Measurements from ENCODE around the gene ZNF524. TPM values are rescaled to one million over a fixed set of nuclear protein-coding genes. Genes with fewer than 3 reads are reported as not detected.

The ZNF524 gene
- total and polyA plus RNA-seq, 9 of the 15 experiments (the other 6 are each of a cell fraction or from before 2014, with no cell fraction given), result 0.08 to 15.6 (median 2.9) TPM

DNA sequence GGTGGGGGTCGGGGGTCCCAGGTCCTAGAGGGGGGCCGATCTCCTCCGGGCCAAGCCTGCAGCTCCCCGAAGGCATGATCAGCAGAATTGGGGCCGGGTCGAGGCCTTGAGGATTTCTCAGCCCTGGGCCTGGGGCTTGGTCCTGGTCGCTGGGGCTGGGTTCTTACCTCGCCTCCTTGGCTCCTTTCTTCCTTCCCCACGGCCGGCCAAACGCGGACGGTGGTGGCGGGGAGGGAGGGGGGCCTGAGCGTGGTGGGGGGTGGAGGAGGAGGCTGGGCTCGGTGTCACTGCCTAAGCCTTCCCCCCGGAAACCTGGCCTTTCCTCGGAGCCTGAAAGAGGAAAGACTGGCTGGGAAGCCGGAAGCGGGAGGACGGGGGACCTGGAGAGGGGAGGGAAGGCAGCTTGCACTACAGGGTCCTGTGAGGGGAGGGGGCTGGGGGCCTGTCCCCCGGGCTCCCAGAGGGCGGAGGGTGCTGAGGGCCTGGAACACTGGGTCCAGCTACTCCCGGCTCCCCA lies 19.4 kb upstream of the ZNF524 start, which contains the start of gene ZNF579 (continued):
- TF ChIP-seq RBM25 (IDR thresholded peaks at IDR 0.05; ENCODE audit: low read depth, low read length, severe bottlenecking) (no peak), JUN (IDR thresholded peaks at IDR 0.05; ENCODE audit: borderline replicate concordance, low read depth, low read length) (no peak), JUN (CRISPR knock-in tag; IDR thresholded peaks at IDR 0.05; ENCODE audit: borderline replicate concordance) (no peak), RAD21 (CRISPR knock-in tag; conservative IDR thresholded peaks at IDR 0.05 in 1 of 2, IDR thresholded peaks at IDR 0.05 in 1 of 2) (no peak), ZNF830 (CRISPR knock-in tag; IDR thresholded peaks at IDR 0.05) (no peak), ZFX (CRISPR knock-in tag; IDR thresholded peaks at IDR 0.05) (peak; percentile 45; the same call in 1 of the 2 replicates), CEBPB (tag; IDR thresholded peaks at IDR 0.05) (no peak), ZNF764 (CRISPR knock-in tag; IDR thresholded peaks at IDR 0.05; ENCODE audit: low read depth) (no peak), XRCC3 (IDR thresholded peaks at IDR 0.05) (no peak), ETV6 (IDR thresholded peaks at IDR 0.05; ENCODE audit: borderline replicate concordance in 1 of 2, low read depth in 2 of 2, low read length in 1 of 2) (peak in 1 of 2 experiments; percentile 49; a peak in 1 of 4 replicates), ETV6 (CRISPR knock-in tag; IDR thresholded peaks at IDR 0.05; ENCODE audit: borderline replicate concordance) (no peak), MYNN (IDR thresholded peaks at IDR 0.05) (0 out of 2 replicates have a peak, but pooled peaks have one; percentile 44), MYNN (CRISPR knock-in tag; IDR thresholded peaks at IDR 0.05) (no peak), HNRNPUL1 (IDR thresholded peaks at IDR 0.05; ENCODE audit: low read length) (no peak), ZBED1 (IDR thresholded peaks at IDR 0.05) (no peak), TAF1 (IDR thresholded peaks at IDR 0.05; ENCODE audit: control insufficient read depth, extremely low read depth, insufficient read depth, low read length, severe bottlenecking) (peak; percentile 45), ZBTB1 (CRISPR knock-in tag; IDR thresholded peaks at IDR 0.05; ENCODE audit: borderline replicate concordance, low read depth) (no peak), TFAM (CRISPR knock-in tag; conservative IDR thresholded peaks at IDR 0.05) (no peak), ZFP30 (CRISPR knock-in tag; IDR thresholded peaks at IDR 0.05; ENCODE audit: borderline replicate concordance) (no peak), ASH1L (IDR thresholded peaks at IDR 0.05; ENCODE audit: borderline replicate concordance, low read depth, partially characterized antibody) (no peak), KDM1A (IDR thresholded peaks at IDR 0.05) (no peak), MAZ (CRISPR knock-in tag; conservative IDR thresholded peaks at IDR 0.05 in 1 of 2, IDR thresholded peaks at IDR 0.05 in 1 of 2) (peak; percentile 80 to 90), HDAC3 (IDR thresholded peaks at IDR 0.05; ENCODE audit: borderline replicate concordance, partially characterized antibody) (no peak), ZNF785 (CRISPR knock-in tag; IDR thresholded peaks at IDR 0.05) (no peak)
- TF ChIP-seq, protein P1, sequence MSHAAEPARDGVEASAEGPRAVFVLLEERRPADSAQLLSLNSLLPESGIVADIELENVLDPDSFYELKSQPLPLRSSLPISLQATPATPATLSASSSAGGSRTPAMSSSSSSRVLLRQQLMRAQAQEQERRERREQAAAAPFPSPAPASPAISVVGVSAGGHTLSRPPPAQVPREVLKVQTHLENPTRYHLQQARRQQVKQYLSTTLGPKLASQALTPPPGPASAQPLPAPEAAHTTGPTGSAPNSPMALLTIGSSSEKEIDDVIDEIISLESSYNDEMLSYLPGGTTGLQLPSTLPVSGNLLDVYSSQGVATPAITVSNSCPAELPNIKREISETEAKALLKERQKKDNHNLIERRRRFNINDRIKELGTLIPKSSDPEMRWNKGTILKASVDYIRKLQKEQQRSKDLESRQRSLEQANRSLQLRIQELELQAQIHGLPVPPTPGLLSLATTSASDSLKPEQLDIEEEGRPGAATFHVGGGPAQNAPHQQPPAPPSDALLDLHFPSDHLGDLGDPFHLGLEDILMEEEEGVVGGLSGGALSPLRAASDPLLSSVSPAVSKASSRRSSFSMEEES (CRISPR knock-in tag; IDR thresholded peaks at IDR 0.05), result no peak
- TF ChIP-seq, protein P2, sequence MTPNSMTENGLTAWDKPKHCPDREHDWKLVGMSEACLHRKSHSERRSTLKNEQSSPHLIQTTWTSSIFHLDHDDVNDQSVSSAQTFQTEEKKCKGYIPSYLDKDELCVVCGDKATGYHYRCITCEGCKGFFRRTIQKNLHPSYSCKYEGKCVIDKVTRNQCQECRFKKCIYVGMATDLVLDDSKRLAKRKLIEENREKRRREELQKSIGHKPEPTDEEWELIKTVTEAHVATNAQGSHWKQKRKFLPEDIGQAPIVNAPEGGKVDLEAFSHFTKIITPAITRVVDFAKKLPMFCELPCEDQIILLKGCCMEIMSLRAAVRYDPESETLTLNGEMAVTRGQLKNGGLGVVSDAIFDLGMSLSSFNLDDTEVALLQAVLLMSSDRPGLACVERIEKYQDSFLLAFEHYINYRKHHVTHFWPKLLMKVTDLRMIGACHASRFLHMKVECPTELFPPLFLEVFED (CRISPR knock-in tag; conservative IDR thresholded peaks at IDR 0.05), result no peak
- TF ChIP-seq, protein P3, sequence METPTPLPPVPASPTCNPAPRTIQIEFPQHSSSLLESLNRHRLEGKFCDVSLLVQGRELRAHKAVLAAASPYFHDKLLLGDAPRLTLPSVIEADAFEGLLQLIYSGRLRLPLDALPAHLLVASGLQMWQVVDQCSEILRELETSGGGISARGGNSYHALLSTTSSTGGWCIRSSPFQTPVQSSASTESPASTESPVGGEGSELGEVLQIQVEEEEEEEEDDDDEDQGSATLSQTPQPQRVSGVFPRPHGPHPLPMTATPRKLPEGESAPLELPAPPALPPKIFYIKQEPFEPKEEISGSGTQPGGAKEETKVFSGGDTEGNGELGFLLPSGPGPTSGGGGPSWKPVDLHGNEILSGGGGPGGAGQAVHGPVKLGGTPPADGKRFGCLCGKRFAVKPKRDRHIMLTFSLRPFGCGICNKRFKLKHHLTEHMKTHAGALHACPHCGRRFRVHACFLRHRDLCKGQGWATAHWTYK (CRISPR knock-in tag; IDR thresholded peaks at IDR 0.05), result no peak
